ENCODE results near the gene PKNOX2. TPM values are rescaled to one million over a fixed set of nuclear protein-coding genes. Genes with fewer than 3 reads are reported as not detected.

The PKNOX2 gene
- total and polyA plus RNA-seq, 10 of the 15 experiments (the other 5 are each of a cell fraction or from before 2014, with no cell fraction given), result not detected

- TF ChIP-seq, protein P1, sequence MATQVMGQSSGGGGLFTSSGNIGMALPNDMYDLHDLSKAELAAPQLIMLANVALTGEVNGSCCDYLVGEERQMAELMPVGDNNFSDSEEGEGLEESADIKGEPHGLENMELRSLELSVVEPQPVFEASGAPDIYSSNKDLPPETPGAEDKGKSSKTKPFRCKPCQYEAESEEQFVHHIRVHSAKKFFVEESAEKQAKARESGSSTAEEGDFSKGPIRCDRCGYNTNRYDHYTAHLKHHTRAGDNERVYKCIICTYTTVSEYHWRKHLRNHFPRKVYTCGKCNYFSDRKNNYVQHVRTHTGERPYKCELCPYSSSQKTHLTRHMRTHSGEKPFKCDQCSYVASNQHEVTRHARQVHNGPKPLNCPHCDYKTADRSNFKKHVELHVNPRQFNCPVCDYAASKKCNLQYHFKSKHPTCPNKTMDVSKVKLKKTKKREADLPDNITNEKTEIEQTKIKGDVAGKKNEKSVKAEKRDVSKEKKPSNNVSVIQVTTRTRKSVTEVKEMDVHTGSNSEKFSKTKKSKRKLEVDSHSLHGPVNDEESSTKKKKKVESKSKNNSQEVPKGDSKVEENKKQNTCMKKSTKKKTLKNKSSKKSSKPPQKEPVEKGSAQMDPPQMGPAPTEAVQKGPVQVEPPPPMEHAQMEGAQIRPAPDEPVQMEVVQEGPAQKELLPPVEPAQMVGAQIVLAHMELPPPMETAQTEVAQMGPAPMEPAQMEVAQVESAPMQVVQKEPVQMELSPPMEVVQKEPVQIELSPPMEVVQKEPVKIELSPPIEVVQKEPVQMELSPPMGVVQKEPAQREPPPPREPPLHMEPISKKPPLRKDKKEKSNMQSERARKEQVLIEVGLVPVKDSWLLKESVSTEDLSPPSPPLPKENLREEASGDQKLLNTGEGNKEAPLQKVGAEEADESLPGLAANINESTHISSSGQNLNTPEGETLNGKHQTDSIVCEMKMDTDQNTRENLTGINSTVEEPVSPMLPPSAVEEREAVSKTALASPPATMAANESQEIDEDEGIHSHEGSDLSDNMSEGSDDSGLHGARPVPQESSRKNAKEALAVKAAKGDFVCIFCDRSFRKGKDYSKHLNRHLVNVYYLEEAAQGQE (IDR thresholded peaks at IDR 0.05; ENCODE audit: low read depth, low read length), result no peak
- TF ChIP-seq E2F4 (IDR thresholded peaks at IDR 0.05; ENCODE audit: low read depth, low read length) (no peak), TCF3 (IDR thresholded peaks at IDR 0.05; ENCODE audit: borderline replicate concordance, insufficient read depth, low read depth, low read length) (no peak), BCL11A (IDR thresholded peaks at IDR 0.05; ENCODE audit: low read depth, low read length) (no peak), ZNF384 (IDR thresholded peaks at IDR 0.05; ENCODE audit: borderline replicate concordance, low read depth, low read length) (no peak), ZNF217 (IDR thresholded peaks at IDR 0.05) (no peak), SP1 (IDR thresholded peaks at IDR 0.05; ENCODE audit: low read depth, low read length) (no peak), ASH2L (IDR thresholded peaks at IDR 0.05; ENCODE audit: borderline replicate concordance, low read depth) (no peak)
- TF ChIP-seq, protein P2, sequence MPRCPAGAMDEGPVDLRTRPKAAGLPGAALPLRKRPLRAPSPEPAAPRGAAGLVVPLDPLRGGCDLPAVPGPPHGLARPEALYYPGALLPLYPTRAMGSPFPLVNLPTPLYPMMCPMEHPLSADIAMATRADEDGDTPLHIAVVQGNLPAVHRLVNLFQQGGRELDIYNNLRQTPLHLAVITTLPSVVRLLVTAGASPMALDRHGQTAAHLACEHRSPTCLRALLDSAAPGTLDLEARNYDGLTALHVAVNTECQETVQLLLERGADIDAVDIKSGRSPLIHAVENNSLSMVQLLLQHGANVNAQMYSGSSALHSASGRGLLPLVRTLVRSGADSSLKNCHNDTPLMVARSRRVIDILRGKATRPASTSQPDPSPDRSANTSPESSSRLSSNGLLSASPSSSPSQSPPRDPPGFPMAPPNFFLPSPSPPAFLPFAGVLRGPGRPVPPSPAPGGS (IDR thresholded peaks at IDR 0.05; ENCODE audit: borderline replicate concordance, insufficient read depth, low read depth, low read length, poor library complexity, severe bottlenecking), result no peak
Measured at GRCh38 chr11:125192183-125192582, 27.6 kb downstream of the PKNOX2 start (continued).

All from GM12878 (cell line).